GM18519 (cell line): ENCODE data around the gene CACNA2D2.

Experiments used
- ATAC-seq: cut with Tn5 transposase; IDR thresholded peaks from one replicate; pipeline ENCODE4 v1.9.1; 2021; ENCODE audit warnings: mild to moderate bottlenecking, moderate library complexity; ENCODE audit not compliant: unreplicated experiment, low FRiP score

The CACNA2D2 gene

DNA sequence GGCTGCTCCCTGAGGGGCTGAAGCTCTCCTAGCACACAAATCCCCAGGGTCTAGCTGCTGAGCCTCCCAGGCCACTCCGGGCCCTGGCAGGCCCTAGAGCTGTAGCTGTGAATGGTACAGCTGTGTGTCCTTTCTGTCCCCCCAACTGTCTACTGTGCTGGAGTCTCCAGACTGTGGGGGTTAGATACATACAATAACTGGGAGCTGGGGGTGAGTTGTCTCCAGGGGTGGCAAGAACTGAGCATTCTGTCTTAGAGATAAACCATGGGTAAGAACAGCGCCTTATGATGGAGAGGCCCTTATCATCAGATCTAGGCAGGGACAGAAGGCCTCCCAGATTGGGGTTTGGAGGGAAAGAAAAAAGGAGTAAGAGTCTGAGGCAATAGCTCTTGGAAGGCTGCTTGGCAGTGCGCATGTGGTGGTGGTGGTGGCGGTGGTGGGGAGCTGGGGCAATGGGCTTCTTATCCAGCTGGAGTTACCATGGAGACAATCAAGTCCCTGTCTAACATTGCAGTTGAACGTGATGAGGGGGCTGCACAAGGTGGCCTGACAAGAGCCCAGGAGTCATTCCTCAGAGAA is 149.2 kb downstream of the CACNA2D2 start:
- no peak for ATAC-seq

DNA sequence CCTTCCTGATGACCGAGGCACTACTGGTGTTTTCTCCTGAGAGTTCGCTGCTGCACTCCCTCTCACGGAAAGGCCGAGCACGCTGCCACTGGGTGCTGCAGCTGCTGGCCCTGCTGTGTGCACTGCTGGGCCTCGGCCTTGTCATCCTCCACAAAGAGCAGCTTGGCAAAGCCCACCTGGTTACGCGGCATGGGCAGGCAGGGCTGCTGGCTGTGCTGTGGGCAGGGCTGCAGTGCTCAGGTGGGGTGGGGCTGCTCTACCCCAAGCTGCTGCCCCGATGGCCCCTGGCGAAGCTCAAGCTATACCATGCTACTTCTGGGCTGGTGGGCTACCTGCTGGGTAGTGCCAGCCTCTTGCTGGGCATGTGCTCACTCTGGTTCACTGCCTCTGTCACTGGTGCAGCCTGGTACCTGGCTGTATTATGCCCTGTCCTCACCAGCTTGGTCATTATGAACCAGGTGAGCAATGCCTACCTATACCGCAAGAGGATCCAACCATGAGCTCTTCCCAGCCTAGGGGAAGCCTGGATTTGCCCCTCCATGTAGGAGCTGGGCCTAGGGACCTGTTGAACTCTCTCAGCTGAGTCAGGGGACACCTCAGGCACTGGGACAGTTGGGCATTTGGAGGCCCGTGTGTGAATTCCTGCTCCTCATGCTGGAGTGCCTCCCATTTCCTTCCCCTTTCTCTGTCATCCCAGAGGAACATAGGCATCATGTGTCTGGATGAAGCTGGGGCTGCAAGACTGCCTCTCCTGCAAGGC is 150.0 kb downstream of the CACNA2D2 start:
- ATAC-seq, result no peak

DNA sequence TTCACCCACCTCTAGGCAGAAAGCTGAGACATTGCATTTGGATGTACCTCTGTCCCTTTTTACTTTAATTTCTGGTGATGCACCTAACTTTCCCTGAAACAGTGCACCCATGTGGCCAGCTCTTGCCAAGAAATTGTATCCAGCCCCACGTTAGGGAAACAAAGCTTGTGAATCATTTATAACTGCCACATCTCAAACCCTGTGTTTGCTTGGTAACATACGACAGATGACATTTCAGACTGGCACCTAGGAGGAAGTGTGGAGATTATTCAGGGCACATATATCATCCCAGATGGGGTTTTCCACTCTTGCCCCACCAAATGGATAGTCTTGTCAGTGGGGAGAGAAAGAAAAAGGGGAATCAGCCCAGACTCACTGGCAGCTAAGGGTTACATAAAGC is 150.7 kb downstream of the CACNA2D2 start:
- ATAC-seq, result no peak

DNA sequence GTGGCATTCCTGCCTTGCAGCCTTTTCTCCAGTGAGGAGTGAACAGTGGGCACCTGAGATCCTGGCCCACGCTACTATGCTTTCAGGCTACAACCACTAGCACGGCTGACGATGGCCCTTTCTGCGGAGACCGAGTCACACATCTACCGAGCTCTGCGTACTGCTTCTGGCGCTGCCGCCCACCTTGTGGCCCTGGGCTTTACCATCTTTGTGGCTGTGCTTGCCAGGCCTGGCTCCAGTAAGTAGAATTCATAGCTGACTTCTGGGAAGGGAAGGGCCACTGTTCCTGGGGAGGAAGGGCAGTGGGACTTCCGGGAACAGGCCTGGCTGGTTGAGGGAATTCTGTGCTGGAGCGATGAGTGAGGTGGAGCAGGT is 152.1 kb downstream of the CACNA2D2 start:
- no peak for ATAC-seq

DNA sequence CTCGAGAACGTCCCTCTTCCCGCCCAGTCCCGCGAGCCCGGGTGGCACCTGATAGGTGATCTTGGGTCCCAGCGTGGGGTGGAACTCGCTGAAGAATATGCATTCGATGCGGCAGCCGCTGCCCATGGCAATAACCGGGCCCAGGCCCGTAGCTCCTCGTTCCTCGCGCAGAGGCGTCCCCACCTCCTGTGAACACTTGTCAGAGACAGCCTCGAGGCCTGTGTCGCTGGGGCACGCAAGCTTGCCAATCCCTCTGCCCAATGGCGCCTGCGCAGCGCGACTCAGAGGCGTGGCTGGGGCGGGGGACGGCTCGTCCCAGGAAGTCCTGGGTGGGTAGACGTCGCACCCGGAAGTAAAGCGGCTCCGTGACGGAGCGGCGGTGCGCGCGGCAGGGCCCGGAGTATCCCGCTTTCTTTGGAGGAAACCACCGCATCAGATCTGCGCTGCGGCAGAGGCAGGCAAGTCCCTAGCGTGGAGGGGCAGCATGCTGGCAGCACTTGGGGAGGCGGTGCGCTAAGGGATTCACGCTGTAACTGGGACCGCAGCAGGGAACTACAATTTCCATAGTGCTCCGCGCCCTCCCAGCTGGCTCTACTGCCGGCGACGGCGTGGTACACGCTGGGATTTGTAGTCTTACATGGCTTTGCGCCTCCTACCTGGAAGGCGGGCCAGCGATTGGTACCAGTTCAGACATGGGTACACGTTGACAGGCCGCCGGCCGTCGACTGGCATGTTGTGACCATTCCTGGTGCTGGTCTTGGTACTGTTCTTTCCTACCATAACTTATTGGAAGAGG is 152.7 kb downstream of the CACNA2D2 start, which contains the start of the genes CYB561D2 and NPRL2:
Gene CYB561D2, plus strand, starts transcription at position 336 of the 796 bp plus-strand sequence. CDS start 572 bp downstream, outside the sequence.
Gene NPRL2, minus strand, starts transcription at position 249 of the 796 bp plus-strand sequence. Its CDS starts 123 bp downstream, at position 126.
- ATAC-seq, result peak; percentile 64

DNA sequence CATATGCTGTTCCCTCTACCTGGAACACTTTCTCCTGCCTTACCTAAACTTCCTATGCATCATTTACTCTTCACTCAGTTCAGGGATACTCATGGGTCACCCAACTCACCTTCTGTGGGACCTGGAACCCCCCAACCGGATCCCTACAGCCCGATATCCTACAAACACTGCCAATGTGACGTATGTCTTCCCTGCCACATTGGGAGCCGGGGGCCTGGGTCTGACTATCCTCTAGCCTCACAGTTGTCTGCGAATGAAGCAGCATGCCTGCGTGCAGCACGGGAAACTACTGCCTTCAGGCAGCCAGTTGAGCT is 153.3 kb downstream of the CACNA2D2 start:
- no peak for ATAC-seq

DNA sequence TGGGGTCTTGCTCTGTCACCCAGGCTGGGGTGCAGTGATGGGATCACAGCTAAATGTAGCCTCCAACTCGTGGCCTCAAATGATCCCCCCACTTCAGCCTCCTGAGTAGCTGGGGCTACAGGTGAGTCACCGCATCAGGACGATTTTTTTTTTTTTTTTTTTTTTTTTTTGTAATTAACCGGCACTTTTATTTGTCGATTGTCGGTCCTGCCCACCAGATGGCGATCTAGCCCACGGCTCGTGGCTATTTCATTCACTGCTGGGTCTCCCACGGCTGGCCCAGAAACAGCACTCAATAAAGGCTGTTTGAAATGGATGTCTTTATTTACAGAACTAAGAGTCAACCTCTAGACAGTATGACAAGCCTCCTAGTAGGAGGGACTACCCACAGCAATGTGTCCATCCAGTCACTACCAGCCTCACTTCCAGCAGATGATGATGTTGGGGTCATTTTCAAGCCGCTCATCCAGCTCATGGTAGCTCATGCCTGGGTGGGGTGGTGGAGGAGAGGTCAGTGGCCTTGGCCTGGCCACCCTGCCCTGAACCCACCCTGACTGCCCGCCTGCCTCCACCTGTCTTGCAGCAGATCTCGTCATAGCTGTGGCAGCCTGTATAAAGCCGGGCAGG is 156.1 kb downstream of the CACNA2D2 start:
- ATAC-seq, result no peak

DNA sequence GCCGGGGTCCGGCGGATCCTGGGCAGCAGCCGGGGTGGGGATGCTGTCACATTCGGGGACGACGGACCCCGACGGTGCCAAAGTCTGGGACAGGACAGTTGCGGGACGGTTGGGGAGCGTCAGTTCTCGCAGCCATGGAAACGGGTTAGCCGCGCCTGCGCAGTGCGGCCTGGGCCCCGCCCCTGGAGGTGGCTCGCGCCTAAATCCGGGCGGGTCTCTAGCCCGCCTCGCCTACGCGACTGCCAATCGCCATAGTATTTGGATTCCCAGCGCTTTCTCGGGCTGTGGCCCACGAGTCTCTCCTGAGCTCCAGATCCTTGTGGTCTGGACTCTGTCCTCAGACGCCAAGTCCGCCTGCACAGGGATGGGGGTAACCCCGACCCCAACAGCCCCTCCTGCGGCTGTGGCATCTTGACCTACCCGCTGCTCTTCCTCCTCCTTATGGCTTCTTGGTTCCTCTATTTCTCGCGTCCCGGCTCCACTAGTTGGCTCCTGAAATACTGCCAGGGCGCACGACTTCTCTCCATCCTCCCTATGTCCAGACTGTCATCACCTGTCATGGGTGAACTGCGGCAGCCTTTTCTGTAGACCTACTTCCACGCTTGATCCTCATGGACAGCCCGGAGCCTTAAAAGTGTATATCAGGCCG is 157.7 kb downstream of the CACNA2D2 start, which contains the start of gene ZMYND10:
Gene ZMYND10, minus strand, starts transcription at position 147 of the 649 bp plus-strand sequence. CDS start 153 bp downstream, outside the sequence.
- no peak for ATAC-seq

DNA sequence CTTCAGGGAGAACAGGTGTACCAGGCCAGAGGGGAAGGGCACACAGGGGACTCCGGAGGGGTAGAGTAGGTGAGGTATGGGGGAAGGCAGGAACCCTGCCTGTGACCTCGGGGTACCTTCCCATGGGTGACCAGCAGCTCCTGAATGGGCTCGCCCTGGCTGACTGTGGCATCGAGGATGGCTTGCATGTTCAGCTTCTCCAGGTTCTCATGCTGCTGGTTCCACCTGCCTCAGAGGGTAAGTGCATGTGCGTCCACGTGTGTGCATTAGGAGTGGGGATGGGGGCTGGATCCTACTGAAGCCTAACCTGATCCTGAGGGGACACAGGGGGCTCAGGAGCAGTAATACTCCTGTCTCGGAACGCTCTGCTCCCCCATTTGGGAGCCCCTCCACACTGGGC is 158.4 kb downstream of the CACNA2D2 start:
- no peak for ATAC-seq

DNA sequence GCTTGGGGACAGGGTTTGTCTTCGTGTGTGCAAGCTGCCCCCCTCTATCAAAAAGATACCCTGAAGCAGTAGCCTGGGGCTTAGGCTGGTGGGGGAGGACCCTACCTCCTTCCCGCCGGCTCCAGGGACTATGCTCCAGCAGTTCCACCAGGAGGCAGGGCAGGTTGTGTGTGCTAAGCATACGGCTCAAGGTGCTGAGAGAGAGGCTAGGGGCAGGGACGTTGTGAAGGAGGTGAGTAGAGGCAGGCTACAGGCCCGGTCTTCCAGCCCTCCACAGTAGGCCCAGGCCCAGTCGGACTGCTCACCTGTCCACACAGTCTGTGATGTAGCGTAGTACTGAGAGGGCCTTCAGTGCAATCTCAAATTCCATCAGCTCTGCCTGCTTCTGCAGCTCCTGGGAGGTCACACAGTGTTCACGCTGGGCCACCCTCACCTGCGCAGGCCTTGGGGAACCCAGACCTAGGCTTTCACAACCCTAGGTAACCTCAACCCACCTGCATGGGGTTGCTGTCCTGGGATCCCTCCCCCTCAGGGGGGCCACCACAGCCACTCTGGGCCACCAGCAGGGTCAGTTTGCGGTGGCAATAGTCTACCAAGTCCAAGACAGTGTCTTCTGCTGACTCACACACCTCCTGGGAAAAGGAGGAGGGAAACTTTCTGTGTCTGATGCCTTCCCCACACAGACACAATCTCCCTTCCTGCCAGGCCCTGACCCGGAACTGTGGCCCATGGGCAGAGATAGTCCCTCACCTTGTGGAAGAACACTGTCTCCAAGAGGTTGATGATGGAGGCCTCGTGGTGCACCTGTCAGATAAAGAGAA is 160.4 kb downstream of the CACNA2D2 start:
- ATAC-seq, result no peak

DNA sequence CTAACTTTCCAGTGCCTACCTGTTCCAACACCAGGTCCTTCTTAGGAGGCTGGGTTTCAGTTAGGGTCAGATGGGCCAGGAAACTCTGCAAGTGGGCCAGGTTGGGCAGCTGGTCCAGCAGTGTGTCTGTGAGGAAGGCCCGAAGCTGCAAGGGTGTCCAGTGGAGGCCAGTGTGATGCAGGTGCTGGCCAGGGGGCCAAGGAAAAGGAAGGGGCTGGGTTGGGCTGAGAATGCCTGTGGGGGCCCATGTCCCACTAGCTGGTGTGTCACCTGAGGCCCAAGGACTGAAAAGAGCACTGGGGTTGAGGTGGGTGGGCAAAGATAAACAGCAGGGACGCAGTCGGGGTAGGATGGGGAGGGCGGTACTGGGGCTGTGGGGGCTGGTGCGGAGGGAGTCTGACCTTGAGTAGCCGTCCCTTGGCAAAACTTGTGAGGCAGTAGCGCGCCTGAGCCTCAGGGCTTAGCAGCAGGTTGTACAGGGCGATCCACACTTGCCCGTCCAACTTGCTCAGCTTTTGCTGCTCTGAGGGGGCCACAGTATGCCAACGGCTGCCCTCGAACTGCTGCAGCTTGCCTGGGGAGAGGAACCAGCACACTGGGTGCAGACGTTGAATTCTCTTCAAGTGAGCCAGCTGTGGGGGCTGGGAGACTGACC is 161.3 kb downstream of the CACNA2D2 start:
- no peak for ATAC-seq

DNA sequence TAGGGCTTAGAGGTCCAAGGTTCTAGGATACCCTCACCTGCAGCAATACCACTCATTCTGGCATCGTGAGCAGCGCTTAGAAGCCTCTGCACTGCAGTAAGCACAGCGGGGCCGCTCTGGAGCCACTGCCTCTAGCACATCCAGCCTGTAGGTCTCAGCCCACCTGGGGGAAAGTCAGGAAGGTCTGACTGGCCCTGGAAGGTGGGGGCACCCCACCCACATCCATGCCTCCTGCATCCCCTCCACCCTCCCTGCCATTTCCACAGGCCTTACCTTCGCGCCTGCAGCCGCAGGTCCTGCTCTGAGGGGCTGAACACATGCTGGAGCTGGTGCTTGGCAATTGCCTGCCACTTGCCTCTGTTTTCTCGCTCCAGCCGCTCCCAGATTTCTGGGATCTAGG is 161.9 kb downstream of the CACNA2D2 start:
- no peak for ATAC-seq

DNA sequence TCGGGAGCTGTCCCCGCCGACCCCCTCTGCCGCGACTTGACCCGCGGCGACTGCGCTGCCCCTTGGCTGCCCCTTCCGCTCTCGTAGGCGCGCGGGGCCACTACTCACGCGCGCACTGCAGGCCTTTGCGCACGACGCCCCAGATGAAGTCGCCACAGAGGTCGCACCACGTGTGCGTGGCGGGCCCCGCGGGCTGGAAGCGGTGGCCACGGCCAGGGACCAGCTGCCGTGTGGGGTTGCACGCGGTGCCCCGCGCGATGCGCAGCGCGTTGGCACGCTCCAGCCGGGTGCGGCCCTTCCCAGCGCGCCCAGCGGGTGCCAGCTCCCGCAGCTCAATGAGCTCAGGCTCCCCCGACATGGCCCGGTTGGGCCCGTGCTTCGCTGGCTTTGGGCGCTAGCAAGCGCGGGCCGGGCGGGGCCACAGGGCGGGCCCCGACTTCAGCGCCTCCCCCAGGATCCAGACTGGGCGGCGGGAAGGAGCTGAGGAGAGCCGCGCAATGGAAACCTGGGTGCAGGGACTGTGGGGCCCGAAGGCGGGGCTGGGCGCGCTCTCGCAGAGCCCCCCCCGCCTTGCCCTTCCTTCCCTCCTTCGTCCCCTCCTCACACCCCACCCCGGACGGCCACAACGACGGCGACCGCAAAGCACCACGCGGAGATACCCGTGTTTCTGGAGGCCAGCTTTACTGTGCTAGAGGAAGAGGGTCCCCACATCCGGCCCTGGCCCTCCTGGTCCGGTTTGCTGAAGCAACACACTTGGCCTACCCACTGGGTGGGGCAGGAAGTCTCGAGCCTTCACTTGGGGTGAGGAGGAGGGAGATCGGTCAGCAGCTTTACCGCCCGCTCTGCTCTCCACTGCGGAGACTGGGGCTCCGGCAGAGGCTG is 162.7 kb downstream of the CACNA2D2 start, which contains the start of gene RASSF1:
Gene RASSF1, minus strand, starts transcription at position 389 of the 882 bp plus-strand sequence. Its CDS starts 31 bp downstream, at position 358.
- ATAC-seq, result no peak

DNA sequence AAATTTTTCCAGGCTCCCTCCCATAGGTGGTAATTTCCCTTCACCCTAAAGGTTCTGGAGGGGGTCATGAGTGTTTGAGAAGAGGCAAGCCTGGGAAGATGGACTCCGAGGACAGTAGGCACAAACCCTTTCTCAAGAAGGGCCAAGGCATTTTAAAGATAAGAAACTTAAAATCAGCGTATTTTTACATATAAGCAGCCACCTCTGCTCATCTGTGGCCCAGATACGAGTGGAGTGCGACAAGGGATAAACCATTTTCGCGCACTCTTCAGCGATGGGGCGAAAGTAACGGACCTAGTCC is 163.3 kb downstream of the CACNA2D2 start:
- no peak for ATAC-seq

DNA sequence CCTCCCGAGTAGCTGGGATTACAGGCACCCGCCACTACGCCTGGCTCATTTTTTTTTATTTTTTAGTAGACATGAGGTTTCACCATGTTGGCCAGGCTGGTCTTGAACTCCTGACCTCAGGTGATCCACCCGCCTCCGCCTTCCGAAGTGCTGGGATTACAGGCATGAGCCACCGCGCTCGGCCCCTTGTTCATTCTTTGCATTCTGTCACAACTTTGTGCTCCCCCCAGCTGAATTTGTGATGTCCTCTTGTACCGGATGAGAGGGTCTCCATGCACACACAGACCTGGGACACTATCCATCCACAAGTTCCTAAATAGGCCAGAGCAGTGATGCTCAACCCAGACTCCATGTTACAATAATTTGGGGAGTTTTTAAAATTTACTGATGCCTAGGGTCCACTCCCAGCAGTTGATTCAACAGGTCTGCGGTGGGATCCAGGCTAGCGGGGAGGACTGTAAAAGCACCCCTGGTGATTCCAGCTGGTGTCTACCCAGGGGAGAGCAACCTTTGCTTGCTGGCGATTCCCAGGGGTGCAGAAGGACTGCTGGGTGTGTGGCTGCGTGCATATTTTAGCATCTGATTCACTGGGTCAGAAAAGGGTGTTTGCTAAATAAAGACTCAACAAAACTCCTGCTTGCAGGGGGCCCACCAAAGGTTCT is 163.8 kb downstream of the CACNA2D2 start:
- no peak for ATAC-seq

DNA sequence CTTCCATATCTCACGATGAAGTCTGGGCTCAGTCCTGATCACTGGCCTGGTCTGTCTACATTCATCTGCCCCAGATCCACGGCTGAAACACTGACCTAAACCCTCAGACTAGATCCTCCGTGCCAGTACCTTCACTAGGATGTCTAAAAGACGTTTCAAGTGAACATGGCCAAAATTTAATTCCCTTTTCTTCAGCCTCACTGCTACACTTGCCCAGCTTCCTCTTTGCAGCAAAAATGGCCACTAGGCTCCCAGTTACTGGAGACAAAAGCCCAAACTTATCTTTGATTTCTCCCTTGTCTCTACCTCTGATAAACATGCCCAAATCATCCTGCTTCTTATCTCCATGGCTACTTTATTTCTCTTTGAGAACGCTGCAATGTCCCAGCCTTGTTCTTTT is 164.5 kb downstream of the CACNA2D2 start:
- no peak for ATAC-seq

DNA sequence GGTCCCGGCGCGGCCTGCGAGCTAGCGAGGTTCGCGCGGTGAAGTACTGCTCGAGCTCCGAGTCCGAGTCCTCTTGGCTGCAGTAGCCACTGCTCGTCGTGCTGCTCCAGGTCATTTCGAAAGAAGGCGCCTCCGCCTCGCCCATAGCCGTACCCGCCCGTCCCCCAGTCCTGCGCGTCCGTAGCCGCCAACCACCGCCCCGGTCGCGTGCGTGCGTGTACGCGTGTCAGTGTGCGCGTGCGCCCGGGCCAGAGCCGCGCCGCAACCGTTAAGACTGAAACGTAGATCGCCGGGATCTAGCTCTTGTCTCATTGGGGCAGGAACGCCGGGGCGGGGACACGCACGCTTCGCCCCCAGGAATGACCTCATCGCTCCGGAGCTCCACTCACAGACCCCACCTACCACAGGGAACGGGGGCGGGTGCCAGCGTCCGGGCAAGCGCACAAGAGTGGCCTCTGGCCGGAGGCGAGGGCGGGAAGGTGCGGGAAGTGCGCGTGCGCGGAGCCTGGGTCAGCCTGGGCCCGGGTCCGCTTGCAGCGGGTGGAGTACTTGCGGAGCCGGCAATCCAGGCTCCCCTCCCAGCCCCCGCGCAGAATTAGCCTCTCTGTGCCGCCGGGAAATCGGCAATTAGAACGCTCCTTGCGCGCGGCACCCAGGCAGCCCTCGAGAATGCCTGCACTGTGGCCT is 166.1 kb downstream of the CACNA2D2 start:
- peak; percentile 66 for ATAC-seq
